HG02981 (cell line): Measurements from ENCODE around the gene RPTOR.
"Not testable (repeated sequence)": the region's sequence is repeated elsewhere in the genome, so short reads cannot be mapped to it uniquely, and the experiment has no call there.

Experiments
- ATAC-seq: cut with Tn5 transposase; IDR thresholded peaks from one replicate; pipeline ENCODE4 v1.9.1; 2021; ENCODE audit warnings: mild to moderate bottlenecking, moderate library complexity; ENCODE audit not compliant: unreplicated experiment

Gene RPTOR

DNA sequence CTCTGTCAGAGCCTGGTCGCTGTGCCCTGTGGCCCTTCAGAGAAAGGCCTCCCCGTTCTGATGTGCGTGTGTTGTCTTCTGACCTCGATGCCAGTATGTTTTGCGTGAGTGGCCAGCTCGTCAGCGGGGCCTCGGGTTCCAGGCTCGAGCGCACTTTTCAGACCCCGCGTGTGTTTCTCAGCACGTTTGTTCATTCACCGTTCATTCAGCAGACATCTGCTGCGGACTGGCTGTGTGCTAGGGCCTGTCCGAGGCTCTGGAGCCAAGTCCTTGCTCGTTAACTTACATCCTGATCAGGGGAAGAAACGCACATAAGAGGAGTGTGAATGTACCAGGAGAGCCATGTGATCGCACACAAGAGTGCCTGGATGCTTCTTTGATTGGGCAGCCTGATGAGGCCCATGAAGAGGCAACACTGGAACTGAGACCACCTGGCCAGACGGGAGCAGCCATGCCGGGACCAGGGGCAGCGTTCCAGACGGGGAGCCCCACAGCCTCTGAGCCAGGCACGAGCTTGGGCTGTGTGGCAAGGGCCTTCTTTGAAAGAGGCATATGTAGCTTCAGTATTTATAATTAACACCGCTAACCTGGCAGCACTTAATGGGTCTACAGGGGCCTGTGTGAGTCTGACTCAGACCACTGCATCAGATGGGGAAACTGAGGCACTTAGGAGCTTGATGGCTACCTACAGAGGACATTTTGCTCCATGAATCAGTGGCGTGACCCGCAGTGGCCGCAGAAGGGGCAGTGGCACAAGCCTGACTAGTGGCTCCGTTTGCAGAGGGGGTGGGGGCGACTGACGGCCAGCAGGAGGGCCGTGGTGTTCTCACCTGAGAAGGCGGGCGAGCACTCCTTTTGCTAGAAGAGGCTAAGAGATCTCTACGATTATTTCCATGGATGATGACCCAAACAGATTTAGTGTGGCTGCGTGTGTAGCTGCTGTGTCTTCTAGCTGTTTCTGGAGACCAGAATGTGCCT is 259.1 kb downstream of the RPTOR start:
- ATAC-seq: no peak

DNA sequence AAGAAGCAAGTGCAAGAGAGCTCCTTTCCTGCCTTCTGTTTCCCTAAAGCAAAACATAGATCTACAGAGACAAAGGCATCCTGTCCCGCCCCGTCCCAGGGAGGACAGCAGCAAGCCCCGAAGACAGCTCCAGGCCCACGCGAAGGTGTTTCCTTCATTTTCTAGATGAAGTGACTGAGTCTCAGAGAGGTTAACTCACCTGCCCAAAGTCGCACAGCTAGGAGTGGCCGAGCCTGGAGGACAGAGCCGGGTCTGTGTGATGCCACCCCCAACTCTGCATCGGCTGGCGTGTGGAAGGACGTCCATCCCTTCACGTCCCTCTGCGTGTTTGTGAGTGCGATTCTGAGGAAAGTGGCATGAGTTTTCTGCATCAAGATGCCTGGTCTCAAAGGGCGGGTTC is 259.8 kb downstream of the RPTOR start:
- no peak for ATAC-seq

DNA sequence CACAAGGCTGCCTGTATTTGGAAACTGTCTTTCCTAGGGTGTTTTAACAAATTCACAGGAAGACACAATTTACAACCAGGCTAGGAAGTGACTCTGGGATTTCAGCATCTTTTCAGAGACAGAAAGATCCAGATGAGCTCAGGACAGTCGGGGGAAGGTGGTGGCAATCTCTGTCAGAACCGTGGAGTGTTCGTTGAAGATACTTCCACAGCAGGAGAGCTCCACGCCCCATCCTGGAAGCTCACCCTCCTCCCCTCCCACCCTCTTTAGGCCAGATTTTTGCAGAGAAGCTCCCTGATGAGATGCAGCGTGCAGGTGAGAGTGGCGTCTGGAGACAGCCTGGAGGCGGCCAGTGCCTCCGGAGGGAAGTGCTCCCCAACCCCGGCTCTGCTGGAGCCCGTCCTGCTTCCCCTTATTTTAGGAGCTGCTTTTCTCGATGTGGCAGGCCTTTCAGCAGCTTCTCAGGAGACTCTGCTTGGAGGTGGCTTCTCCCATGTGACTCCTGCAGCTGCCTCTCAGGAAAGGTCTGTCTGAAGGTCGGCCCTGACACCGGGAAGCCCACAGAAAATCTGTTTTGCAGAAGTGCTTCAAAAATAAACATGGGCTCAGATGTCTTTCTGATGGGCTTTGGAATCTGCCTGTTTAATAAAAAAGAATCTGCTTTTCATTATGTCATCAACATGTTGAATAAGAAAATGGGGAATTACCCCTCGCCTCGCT is 260.6 kb downstream of the RPTOR start:
- ATAC-seq: no peak

DNA sequence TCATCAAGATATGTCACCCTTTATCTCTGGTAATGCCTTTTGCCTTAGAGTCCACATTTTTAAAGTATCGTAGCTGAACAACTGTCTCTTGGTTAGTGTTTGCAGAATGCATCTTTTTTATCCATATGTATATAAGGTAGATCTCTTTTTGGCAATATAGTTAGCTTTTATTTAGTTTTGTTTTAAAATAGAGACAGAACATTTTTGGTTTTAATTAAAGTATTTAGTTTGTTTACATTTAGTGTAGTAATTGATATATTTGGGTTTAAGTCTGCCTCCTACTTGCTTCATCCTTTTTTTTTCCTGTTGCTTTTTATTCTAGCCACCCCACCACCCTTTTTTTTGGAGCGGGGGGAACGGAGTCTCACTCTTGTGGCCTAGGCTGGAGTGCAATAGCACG is 262.4 kb downstream of the RPTOR start:
- no peak for ATAC-seq

DNA sequence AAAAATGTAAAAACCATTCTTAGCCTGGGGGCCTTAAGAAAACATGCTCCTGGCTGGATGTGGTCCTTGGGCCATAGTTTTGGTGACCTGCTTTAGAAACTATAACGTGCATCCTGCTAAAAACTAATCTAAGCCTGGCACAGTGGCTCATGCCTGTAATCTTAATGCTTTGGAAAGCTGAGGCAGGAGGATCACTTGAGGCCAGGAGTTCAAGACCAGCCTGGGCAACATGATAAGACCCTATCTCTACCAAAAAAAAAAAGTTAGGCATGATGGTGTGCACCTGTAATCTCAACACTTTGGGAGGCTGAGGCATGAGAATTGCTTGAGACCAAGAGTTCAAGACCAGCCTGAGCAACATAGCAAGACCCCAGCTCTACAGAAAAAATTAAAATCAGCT is 263.2 kb downstream of the RPTOR start:
- no peak for ATAC-seq

DNA sequence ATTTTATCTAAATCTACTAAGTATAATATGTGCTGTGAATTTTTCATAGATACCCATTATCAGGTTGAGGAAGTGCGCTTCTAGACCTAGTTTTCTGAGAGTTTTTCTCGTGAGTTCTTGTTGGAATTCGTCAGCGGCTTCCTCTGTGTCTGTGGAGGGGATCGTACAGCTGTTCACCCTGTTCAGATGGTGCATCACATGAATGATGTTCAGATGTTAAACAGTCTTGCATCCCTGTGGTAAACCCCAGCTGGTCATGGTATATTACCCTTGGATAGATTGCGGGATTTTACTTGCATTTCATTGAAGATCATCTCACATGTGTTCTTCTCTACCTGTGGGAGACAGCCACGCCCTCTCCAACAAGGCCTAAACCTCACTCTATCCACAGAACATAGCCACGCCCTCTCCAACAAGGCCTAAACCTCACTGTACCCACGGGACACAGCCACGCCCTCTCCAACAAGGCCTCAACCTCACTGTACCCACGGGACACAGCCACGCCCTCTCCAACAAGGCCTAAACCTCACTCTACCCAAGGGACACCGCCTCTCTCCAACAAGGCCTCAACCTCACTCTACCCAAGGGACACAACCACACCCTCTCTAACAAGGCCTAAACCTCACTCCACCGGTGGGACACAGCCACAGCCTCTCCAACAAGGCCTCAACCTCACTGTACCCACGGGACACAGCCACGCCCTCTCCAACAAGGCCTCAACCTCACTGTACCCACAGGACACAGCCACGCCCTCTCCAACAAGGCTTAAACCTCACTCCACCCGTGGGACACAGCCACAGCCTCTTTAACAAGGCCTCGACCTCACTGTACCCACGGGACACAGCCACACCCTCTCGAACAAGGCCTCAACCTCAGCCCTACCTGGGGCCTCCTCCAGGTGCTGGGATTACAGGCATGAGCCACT is 266.8 kb downstream of the RPTOR start:
- ATAC-seq: no peak

DNA sequence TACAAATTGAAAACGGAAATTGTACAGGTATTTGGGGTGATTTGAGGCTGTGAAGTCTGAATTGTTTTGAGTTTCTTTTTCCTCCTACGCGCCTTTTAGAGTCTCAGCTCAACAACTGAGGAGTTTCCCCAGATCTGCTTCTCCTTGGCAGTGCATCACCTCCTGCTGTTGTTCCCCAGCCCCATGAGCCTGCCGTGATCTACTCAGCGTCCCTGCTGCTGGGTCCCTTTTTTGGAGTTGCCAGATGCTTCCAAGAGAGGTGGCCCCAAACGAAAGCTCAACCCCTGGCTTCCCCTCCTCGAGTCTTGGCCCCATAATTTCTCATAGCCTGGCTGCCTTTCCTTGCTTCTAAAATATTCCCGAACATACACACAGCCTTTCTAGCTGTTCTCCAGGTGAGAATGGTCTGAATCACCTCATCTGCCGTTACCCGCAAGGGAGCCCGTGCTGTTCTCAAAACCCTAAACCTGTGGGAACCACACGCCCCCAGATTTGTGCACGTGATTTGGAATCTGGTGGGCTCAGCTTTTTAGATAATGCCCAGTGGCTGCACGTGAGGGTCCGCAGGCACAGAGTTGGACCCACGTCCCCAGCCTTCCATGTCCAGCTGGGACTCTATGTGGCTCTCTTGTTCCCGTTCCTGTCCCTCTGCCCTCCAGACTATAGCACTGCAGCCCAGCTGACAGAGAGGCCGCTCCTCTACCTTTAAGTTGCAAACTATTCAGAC is 267.9 kb downstream of the RPTOR start:
- ATAC-seq: no peak

DNA sequence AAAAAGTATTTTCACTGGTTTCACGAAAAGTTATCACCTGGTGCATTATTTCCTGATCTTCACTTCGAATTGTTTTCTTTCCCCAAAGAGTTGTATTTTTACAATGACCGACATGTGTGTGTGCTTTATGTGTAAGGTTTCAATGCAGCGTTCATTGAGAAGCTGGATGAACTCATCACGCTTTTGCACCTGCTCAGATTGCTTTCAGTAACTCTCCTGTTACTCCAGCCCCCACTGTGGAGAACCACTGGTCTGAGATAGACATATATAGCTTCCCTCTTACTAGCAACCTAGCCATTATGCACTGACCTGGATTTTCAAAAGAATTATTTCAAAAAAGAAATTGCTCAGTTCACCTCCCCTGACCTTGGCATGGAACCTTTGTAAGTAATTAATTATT is 268.7 kb downstream of the RPTOR start:
- ATAC-seq: no peak

DNA sequence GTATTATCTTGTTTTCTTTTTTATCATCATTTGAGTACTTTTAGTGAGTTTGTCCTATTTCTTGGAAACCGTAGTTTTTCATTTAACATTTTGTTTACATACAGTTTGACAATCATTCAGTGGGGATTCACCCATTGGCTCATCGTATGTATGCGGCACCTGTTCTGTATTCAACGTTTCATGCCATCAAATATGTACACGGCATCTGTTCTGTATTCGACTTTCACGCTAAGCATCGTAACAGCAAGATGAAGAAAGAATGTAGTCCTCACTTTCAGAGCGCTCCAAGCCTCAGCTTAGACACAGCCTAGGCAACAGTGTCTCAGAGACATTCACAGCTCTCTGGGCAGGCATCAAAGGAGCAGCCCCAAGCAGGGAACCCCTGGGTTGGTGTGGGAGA is 269.9 kb downstream of the RPTOR start:
- no peak for ATAC-seq

DNA sequence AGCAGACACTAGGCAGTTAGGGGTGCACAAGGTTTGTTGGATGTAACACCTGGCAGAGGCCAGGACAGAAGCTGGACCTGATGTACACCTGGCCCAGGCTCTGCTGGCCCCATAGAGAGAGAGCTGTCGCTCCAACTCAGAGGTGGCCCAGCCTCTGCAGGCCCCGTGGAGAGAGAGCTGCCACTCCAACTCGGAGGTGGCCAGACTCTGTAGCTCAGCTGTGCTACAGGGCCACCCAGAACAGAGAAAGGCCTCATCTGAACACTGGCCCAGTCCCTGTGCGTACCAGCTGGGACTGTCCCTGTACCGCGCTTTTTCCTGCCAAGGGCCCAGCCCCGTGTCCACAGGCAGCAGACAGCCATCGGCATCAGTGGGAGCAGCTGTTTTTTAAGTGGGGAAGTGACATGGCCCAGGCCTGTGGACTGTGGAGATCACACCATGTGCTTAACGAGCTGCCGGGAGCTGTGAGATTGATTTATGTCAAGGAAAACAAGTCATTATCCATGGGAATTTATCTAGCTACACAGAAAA is 270.6 kb downstream of the RPTOR start:
- no peak for ATAC-seq

DNA sequence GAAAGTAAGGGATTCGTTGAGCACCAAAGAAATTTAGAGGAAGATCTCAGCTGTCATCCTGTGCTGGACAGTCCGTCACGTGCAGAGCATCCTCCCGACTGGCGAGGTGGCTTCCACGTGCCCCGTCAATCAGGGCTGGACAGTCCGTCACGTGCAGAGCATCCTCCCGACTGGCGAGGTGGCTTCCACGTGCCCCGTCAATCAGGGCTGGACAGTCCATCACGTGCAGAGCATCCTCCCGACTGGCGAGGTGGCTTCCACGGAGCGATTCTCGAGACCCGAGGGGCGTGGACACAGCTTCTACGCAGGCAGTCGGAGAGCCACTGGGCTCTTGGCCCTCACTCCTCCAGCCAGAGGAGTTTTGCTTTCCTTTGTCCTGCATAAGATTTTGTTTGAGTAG is 271.1 kb downstream of the RPTOR start:
- ATAC-seq: not testable (repeated sequence)

DNA sequence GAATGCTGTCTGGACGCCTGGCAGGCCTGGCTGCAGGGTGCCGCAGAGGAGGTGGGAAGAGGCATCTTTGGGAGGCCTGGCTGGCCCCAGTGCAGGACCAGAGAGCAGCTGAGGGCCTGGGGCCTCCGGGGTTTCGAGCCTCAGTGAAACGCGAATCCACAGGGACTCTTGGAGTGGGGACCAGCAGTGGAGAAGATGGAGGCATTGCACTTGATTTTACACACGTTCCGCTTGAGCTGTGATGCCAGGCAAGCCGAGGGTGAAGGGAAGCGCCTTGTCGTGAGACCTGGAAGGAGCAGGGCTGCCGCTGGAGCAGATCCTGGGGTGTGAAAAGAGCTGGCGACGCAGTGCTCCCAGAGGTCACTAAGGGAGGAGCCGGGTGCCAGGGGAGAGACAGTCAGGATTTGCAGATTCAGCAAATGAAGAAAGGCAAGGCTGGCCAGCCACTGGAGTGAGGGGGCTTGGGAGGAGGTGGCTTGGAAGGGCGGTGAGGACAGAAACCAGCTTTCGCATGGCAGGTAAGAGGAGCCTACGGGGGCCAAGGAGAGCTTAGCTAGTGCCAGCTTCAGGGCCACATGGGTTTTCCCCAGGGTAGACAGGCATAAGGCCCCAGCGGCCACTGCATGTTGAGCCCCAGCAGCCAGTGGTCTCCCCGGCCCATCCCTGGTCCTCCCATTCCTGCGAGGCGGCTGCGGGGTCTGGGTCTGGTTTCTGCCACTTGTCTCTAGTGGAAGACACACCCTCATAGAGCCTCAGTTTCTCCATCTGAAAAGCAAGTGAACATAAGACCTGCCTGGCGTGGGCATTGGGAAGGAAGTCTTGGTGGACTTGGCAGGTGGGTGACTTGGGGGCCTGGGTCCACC is 271.8 kb downstream of the RPTOR start:
- no peak for ATAC-seq

DNA sequence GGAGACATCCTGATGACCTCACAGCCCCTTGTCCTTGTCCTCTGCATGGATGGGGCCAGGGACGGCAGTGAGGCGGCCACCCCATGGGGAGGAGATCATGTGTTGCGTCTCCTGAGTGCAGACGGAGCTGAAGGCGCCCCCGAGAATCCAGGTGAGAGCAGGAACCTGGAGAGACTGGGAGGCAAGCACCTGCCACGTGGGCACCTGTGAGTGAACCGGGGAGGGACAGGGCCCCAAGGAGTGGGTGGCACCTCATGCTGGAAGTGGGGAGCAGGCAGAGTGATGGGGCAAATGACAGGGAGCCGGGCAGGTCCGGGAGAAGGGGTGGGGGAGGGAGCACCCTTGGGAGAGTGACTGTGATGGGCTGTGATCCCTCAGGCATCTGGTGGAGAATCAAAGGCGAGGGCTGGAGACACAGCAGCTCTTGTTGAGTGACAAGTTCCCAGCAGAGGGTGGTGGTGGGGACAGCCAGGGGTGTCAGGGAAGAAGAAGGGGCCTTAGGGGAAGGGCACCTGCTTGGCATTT is 272.7 kb downstream of the RPTOR start:
- ATAC-seq: no peak

DNA sequence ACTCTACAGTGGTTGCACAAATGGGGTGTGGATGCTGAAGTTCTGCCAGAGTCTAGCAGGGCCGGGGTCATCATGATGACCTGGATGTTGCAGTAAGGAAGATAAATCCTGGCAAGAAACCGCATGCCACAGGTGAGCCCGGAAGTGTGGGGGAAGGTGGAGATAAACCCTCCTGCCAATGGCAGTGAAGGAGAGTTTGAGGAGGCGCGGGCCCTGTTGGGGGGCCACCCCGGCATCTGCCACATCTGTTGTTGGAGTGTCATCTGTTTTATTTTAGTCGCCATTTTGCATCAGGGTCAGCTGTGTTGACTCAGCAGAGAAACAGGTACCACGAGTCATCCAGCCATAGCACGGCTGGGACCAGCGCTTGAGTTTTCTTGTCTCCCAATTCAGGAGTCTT is 273.2 kb downstream of the RPTOR start:
- no peak for ATAC-seq

DNA sequence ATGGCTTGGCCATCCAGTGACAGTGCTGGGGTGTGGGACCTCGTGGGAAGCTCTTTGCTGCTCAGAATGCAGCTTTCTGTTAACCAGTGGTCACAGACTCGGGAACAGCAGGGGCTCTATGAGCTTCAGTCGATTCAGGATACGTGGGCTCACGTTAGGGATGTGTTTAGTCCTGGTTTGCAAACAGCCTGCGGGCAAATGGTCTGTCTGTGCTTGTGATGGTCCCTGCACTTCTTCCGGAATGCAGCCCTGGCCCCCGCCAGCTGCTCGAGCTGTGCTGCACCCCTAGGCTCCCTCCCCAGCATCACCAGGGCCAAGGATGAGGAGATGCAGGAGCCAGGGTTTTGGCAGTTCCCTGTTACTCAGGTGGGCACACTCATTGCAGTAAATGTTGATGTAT is 274.2 kb downstream of the RPTOR start:
- no peak for ATAC-seq

DNA sequence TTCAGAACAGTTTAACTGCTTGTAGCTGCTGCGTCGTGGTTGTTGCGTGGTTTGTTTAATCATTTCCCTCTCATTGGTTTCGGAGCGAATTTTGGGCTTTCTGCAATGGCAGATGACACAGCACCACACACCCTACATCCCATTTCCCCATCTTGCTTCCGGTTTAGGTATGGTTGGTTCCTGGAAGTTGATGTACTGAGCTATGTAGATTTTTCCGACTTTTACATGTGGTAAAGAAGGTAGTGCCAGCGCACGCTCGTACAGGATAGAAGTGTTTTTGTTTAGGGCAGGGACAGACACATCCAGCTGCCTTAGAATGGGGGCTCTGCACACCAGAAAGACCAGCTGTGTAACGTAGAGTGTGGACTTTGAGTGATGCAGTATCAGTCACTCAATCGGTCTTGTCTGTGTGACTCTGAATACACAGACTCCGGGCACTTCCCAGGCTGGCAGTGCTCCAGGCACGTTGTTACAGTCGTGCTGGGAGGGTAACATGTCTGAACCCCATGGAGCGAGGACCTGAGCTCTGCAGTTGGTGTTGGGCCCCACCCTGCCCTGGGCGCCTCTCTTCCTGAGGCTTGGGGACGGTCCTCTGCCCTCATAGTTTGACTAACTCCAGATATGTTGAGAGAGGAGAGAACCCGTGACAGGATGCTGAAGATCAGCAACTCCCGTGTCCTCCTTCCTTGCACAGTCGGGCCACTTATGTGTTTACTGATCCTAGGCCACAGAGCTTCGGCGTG is 275.0 kb downstream of the RPTOR start:
- ATAC-seq: no peak

DNA sequence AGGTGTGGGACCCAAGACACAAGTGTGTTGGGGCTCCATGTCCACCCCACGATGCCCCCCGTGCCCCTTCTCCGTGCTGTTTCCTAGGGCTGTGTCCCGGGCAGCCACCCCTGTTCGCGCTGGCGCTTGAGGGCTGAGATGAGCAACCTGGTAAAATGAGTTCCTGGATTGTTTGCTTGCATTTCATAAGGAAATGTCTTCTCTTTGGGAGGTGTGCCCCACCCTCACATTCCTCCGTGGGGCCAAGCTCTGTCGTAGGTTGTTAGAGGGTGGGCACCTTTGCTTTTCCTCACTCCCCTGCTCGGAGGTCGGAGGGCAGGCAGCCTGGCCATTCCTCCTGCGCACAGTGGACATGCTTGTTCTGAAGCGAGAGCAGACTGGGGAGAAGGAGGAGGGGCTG is 275.7 kb downstream of the RPTOR start:
- ATAC-seq: no peak

DNA sequence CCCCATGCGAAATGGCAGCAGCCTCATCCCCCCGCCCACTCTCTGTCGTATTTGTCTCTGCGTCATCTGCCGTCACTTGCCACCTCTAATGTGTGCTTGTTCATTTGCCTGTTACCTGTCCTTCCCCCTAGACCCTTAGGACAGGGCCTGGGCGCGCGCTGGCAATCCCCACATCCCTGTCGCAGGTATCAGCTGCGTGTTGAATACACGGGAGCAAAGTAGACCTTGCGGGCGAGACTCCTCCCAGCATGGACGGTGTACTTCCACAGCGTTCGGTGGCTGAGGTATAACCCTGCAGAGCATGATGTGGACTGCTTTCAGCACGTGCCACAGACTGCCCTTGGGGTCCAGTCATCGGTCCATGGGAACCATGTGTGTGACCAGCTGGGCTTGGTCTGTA is 276.9 kb downstream of the RPTOR start:
- ATAC-seq: no peak
